Hematopoietic multipotent progenitor cell treated with erythropoietin and hydrocortisone succinate and interleukin-3 and kit ligand, for 8 days (in vitro differentiated cells): Measurements from ENCODE around the gene ARID4A.
"Not testable (repeated sequence)": the region's sequence is repeated elsewhere in the genome, so short reads cannot be mapped to it uniquely, and the experiment has no call there.

Experiments
- DNase-seq: peaks from one replicate; pipeline ENCODE4 v3.0.0-alpha.2; 2015

Gene ARID4A

GRCh38 chr14:58367296-58367695 lies 68.9 kb downstream of the ARID4A start:
- no peak for DNase-seq

DNA sequence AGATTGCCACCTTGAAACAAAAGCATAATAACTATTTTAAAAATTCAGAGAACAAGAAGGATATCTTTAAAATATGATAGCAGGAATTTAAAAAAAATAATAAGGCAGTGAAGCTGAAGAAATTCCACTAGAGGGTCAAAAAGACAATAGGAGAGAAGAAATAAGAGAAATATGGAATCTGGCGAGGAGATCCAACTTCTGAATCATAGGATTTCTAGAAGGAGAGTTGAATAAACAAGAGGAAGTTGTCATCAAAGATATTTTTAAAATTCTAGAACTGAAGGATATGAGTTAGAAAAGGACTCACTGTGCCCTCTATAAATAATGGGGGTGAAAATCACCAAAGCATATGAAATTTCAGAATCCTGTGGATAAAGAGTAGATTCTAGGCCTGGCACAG lies 70.6 kb downstream of the ARID4A start:
- DNase-seq: no peak

- DNase-seq: no peak
These were observed 78.4 kb downstream of the ARID4A start for GRCh38 chr14:58376791-58377190.

DNA sequence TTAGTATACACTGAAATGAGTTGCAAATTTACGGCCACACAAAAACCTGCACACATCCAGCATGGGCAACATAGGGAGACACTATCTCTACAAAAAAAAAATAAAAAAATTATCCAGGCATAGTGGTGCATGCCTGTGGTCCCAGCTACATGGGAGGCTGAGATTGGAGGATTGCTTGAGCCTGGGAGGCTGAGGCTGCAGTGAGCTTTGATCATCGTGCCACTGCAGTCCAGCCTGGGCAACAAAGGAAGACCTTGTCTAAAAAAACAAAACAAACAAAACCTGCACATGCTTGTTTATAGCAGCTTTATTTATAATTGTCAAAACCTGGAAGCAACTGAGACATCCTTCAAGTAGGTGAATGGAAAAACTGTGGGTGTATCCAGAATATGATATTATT lies 92.5 kb downstream of the ARID4A start:
- no peak for DNase-seq

DNA sequence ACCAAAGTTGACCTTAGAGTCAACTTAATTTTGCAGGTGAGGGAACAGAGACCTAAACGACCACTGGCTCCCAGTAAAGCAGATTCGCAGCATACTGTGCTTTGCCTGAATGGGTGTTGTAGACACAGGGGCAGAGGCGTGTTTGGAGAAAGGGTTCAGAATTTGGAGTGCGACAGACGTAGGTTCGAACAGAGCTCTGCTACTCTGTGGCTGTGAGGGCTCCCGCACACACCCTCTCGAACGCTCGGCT lies 97.1 kb downstream of the ARID4A start:
- no peak for DNase-seq

- DNase-seq: peak; percentile 80
These were observed 97.7 kb downstream of the ARID4A start, which contains the start of gene TOMM20L for GRCh38 chr14:58395812-58396788. Gene TOMM20L (plus strand): TSS chr14:58395930. CDS start chr14:58395958, 28 bp downstream.

DNA sequence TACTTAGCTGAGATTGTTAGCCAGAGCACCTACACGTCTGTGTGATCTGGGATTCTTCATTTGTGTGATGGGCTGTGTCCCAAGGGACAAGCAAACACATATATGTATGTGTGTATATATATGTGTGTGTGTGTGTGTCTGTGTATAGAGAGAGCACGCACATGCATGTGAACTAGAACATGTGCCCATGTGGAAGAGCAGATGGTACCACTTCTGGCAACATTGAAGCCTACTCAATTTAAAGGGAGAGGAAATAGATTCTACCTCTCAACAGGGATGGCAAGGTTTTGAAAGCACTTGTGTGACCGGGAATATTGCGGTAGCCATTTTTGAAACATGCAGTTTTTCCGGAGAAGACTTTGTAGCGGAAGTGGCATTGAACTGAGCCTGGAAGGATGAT lies 98.8 kb downstream of the ARID4A start:
- no peak for DNase-seq

DNA sequence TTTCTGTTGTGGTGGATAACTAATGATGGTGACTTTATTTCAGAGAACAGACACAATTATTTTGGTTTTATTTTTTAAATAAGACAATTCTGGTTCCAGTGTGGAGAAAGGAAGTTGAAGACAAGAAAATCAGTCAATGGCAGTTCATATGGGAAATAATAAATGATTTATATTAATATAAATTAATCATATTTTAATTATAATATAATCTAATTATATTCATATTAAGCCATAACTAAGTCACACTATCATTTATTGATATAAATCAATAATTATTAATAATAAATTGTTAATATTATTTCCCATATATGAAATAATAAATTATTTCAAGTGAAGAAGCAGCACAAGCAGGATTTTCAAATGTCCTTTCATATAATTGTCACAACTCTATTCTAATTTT lies 100.1 kb downstream of the ARID4A start:
- DNase-seq: no peak

DNA sequence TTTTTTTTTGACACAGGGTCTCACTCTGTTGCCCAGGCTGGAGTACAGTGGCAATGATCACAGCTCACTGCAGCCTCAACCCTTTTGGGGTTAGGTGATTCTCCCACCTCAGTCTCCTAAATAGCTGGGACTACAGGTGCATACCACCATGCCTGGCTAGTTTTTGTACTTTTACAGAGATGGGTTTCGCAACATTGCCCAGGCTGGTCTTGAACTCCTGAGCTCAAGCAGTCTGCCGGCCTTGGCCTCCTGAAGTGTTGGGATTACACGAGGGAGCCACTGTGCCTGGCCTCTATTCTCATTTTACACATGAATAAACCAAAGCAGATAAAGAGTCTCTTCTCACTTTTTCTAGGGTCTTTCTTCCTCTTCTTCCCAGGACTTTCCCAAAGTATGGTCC lies 100.5 kb downstream of the ARID4A start:
- DNase-seq: no peak

- DNase-seq: no peak
These were observed 103.2 kb downstream of the ARID4A start for GRCh38 chr14:58401587-58401986.

DNA sequence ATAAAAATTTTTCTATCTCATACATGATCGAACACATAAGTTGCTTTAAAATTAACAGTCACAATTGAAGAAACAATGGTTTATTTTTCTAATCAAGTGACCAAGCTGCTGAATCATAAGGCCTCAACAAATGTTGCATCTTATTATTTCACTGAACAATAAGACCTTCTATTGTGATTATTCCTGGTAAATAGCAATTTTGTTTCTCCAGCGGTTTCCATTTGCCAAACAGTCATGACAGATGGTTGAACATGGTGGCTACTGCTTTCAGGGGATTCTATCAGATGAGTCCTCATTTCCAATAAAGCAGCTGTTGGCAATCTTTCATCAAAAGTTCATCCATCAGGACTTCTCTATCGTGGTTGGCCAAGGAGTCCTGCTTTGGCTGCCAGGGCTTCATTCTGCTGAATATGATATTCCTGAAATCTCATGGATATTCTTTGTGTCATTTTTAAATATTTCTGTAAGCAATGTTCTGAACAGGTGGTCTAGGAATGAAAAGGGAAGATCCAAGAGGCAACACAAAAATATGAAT lies 110.4 kb downstream of the ARID4A start:
- DNase-seq: no peak

DNA sequence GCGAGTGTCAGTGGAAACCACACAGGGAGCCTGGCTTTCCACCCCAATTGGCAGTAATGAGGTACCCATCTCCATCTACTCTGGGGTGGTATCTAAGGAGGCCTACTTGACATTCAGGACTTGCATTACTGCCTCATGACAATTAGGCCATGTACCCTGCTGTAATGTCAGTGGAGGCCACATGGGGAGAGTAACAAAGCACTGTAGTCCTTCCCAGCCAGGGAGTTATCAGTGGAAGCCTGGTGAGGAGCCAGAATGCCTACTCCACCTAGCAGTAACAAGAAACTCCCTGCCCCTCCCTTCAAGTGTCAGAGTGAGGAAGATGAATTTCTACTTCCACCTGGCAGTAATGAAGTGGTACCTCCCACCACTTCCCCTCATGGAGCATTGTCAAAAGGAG lies 116.5 kb downstream of the ARID4A start:
- peak; percentile 86 for DNase-seq

- DNase-seq: no peak
These were observed 117.5 kb downstream of the ARID4A start for GRCh38 chr14:58415636-58416547.

- DNase-seq: not testable (repeated sequence)
These were observed 118.6 kb downstream of the ARID4A start for GRCh38 chr14:58416934-58417333.
